Activated CD4-positive, CD25-positive, alpha-beta regulatory T cell treated with anti-CD3 and anti-CD28 coated beads, Interleukin-2, amount 50 U/mL, for 16 hours (primary cell): ENCODE measurements around the gene SV2C.
A peak's percentile ranks its signal among the peaks of the same experiment; 100 is the strongest.

Source experiments
- DNase-seq: peaks from one replicate; pipeline ENCODE4 v3.0.0-alpha.2; 2020; ENCODE audit warnings: low read depth, low spot score

SV2C gene

GRCh38 chr5:76383126-76383832 lies 300.1 kb downstream of the SV2C start:
- DNase-seq = no peak

- DNase-seq = no peak
Measured at GRCh38 chr5:76384189-76384588, 301.0 kb downstream of the SV2C start.

- no peak for DNase-seq
Measured at GRCh38 chr5:76384705-76385104, 301.5 kb downstream of the SV2C start.

DNA sequence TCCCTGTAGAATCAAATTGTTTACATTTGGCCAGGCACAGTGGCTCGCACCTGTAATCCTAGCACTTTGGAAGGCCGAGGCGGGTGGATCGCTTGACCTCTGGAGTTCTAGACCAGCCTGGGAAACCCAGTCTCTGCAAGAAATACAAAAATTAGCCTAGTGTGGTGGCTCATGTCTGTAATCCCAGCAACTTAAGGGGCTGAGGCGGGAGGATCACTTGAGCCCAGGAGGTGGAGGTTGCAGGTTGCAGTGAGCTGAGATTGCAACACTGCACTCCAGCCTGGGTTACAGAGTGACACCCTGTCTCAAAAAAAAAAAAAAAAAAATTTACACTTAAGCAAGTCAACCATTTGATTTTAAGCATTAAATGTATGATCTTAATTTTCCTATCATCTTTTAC lies 302.4 kb downstream of the SV2C start:
- no peak for DNase-seq

- DNase-seq = no peak
Measured at GRCh38 chr5:76386360-76386759, 303.2 kb downstream of the SV2C start.

DNA sequence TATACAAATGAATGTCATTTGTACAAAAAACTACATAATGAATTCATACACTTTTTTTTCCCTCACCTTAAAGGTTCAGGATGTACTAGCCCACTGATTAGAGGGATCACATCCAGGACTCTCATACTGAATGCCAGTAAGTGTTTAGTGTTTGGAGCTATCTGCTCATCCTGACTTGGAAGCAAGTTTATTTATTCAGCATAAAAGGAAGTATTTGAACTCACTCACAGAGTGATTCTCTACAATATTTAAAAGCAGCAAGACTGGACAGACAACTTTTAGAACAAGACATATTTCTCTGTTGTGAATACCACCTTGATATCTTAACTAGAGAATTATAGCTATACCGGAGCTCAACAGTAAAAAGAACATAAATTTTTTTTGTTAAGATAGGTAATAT lies 305.1 kb downstream of the SV2C start:
- DNase-seq = no peak

DNA sequence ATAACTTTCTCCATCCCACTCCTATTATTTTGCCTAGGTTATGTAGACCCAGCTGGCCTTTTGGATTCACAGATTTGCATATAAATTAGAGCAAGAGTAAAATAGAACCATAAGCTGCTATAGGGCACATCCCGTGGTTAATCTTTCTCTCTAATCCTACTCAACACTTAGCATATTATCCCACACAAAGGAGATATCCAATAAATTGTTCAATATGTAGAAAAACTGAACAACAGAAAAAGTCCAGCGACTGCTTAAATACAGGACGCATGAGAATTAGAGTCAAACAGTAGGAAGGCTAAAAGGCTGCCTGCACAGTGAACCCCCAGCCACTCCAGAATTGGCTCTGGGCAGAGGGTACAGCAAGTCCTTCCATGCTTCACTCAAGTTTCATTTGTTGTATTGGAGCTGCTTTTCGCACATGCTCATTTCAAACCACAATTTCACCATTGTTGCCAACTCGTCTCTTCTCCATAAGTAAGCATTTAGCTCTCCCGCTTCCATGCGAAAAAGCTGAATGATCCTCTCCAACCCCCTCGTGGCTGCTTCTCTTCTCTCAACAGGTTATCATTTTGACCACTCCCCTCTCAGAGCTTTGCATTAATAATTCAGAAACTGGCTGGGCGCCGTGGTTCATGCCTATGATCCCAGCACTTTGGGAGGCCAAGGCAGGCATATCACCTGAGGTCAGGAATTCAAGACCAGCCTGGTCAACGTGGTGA lies 305.8 kb downstream of the SV2C start:
- no peak for DNase-seq

DNA sequence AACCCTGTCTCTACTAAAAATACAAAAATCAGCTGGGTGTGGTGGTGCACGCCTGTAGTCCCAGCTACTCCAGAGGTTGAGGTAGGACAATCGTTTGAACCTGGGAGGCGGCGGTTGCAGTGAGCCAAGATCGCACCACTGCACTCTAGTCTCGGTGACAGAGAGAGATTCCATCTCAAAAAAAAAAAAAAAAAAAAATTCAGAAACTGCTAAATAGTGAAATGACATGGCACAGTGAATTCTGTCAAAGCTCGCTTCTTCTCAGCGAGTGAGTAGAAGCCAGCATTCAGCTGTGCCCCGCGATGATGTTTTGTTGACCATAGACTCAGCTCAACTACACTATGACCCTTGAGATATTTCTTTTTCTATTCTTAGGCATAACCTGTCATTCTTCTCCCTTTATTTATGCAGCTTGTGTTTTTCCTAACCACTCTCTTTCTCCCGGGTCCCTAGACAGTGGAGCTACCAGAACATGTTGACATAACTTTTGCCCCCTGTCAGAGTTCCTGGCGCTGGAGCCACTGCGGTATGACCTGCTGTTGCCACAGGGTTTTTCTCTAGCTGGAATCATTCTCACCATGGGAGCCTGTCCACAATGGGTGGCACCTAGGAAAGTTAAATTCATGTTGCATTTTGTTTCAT lies 306.5 kb downstream of the SV2C start:
- DNase-seq = no peak

- no peak for DNase-seq
Measured at GRCh38 chr5:76391014-76391413, 307.8 kb downstream of the SV2C start.

DNA sequence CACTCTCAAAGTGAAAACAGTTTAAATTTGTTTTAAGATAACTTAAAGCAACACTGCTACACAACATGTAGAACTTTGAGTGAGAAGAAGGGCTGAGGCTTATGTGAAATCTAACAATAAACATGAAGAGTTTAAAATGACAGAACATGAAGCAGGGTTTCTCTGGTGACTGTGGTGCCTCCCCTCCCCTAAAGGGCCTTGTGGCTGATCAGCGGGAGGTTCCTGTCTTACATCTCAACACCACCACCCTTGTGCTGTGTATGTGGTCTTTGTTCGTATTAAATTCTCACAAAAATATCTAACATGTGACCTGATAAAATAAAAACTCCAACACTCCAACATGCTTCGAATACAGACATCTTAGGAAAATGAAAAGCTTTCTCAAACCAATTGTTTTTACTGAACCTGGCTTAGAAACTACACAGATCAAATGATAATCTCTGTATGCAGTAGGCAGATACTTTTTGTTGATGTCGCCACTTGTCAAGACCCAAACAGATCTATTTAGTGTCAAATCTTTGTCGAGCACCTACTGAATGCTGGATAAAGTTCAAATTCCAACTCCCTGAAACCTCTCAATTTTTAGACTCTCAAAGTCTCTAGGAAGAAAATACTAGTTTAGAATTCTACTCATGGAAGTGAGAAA lies 310.0 kb downstream of the SV2C start:
- DNase-seq = no peak

DNA sequence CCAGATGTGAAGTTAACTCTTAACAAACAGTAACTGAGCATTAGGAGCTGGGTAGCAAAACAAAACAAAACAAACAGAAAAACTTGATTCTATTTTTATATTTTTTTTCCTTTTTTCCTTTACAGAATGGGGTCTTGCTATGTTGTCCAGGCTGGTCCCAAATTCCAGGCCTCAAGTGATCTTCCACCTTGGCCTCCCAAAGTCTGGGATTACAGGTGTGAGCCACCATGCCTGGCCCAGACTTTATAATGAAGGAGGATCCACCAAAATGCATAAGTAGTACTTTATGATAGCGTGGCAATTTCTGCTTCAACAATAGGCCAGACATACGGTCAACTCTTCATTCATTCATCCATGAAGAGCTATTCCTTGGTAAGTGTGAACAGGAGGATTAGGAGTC lies 314.0 kb downstream of the SV2C start:
- no peak for DNase-seq

GRCh38 chr5:76399268-76399667 lies 316.1 kb downstream of the SV2C start:
- no peak for DNase-seq

DNA sequence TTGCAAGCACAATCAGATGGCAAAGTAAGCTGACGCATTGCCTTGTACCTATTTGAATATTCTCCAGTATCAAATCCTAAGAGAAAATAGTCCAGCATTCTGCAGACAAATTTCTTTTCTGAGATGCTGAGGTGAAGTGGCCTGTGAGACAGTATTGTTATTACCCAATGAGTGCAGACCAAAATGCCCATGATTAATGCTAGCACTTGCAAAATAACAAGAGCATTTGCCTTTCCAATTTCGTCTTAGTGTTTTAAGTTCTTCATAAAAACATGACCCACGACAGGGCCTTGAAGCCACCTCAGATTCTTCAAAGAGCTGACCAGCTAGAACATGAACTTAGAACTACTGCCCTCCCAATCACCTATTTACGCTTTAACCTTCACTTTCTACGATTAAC lies 317.3 kb downstream of the SV2C start:
- DNase-seq = no peak

GRCh38 chr5:76401801-76402250 lies 318.6 kb downstream of the SV2C start:
- DNase-seq = no peak

- peak; percentile 61 for DNase-seq
Measured at GRCh38 chr5:76402251-76402885, 319.2 kb downstream of the SV2C start.

GRCh38 chr5:76402886-76403765 lies 319.9 kb downstream of the SV2C start, which contains the start of gene IQGAP2:
IQGAP2 (plus strand) TSS chr5:76403285; CDS start chr5:76403546, 261 bp downstream.
- DNase-seq = peak; percentile 52
